Astrocyte (in vitro differentiated cells and primary cell): Measurements from ENCODE around the gene NECTIN1.

Source experiments
- EZH2 ChIP-seq: IDR thresholded peaks from 2 replicates; pipeline ENCODE4 v1.6.1; 2012; ENCODE audit warnings: mild to moderate bottlenecking, low read length, inconsistent platforms; ENCODE audit not compliant: insufficient read depth
- TF ChIP-seq, protein P1 (sequence below): IDR thresholded peaks from 2 replicates; pipeline ENCODE4 v1.5.1; 2011; ENCODE audit warnings: low read depth, mild to moderate bottlenecking, inconsistent platforms, low read length, moderate library complexity; ENCODE audit not compliant: insufficient read depth

DNA sequence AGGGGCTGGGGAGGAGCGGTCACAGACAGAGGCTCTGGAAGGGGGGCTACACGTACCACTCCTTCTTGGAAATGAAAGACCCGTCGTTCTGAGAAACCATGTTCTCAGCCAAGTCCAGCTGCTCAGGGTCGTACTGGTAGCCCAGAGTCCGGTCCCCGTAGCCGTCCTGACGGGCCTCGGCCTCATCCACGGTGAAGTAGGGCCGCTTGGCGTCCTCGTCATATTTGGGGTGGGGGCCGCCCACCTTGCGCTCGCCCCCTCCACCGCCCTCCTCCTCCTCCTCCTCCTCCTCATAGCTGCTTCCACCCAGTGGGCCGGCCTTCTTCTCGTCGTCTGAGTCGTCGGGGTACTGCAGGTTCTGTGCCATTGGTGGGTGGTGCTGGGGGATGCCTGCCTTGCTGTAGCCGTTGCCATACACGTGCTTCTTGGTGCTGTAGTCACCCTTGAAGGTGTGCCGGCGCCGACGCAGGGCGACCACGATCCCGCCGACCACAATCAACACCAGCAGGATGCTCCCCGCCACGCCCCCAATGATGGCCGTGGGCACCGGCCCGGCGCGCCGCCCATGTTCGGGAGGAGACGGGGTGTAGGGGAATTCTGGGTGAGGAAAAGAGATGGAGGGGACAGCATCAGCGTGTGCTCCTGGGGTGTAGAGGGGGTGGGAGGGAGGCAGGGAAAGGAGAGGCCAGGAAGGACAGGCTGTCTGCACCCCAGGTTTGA, 64.1 kb downstream of the NECTIN1 start:
- TF ChIP-seq, protein P1, sequence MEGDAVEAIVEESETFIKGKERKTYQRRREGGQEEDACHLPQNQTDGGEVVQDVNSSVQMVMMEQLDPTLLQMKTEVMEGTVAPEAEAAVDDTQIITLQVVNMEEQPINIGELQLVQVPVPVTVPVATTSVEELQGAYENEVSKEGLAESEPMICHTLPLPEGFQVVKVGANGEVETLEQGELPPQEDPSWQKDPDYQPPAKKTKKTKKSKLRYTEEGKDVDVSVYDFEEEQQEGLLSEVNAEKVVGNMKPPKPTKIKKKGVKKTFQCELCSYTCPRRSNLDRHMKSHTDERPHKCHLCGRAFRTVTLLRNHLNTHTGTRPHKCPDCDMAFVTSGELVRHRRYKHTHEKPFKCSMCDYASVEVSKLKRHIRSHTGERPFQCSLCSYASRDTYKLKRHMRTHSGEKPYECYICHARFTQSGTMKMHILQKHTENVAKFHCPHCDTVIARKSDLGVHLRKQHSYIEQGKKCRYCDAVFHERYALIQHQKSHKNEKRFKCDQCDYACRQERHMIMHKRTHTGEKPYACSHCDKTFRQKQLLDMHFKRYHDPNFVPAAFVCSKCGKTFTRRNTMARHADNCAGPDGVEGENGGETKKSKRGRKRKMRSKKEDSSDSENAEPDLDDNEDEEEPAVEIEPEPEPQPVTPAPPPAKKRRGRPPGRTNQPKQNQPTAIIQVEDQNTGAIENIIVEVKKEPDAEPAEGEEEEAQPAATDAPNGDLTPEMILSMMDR: no peak
- TF ChIP-seq EZH2: no peak
